Measurements from ENCODE around the gene KLF5.
"Not testable (repeated sequence)": the region's sequence is repeated elsewhere in the genome, so short reads cannot be mapped to it uniquely, and the experiment has no call there.

Gene KLF5

DNA sequence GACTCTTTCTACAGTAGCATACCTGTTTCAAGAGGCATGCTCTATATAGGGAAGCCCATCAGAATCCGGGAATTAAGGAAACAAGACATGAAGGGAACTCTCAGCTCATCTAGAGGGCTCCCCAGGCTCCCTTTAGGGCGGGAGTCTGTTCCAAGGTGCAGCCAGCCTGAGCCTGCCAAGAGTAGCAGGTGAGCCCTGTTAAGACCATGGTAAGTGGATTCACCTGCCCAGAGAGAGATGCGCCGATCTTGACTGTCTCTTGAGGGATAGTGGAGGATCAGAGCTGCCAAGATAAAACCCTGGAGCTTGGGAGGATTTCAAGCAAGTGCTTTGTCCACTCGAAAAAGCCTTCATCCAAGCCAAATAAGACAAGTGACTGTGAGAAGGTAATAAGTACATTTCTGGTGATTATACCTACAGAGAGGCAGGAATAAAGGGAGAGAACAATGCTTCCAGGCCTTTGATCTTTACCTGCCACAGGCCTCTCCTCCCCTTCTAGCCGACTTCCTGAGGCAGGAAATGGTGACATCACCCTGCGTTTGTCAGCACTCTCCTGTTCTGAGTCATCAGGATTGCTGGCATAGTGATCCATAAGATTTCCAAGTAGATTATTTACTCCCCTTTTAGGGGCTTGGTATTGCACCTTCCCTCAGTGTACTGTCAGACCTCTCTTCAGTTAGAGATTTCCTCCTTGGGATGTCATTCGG lies 31.5 kb downstream of the KLF5 start:
- no peak for DNase-seq

DNA sequence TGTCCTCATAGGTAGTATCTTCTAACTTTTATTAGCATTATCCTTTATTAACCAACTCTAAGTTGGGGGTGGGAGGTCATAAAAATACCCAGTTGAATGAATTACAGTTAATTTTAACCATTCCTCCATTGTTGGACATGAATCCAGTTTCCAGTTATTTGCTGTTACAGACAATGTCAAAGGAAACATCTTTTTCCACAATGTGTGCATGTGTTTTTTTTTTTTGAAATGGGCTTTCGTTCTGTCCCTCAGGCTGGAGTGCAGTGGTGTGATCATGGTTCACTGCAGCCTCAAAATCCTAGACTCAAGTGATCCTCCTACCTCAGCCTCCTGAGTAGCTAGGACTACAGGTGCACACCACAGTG lies 32.0 kb downstream of the KLF5 start:
- DNase-seq, result no peak

DNA sequence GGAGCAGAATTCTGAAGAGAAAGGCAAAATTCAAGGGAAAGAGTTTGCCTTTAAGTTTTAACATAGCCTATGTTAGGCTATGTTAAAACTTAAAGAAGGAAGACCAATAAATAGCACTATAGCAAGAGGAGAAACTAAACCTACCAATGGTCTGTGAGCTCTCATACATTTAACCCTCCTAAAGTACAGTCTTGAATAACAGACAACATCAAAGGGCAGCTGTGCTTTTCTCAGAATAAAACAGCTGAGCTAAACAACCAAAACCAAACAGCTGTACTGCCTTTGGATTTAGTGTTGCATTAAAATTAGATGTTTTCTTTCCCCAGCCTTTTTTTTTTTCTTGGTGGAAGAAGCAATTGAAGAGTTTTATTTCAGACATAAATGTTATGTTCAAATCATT lies 34.0 kb downstream of the KLF5 start:
- no peak for DNase-seq

DNA sequence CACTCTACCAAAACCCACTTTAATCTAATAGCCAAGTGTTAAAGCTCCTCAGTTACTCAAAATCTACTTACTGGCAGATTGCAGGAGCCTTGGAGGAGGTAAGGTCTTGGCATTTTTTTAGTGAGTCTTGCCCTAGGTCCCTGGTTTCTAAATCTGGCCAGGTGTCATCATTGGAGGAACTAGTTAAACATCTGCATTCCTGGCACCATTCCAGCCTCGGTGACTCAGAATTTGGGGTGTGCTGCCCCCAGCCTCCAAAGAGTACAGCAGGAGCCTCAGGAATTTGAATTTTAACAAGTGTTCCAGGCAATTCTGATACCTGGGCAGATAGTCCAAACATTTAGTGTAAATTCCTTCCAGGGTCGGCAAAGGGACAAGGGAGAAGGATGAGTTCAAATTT lies 37.4 kb downstream of the KLF5 start:
- DNase-seq, result no peak

DNA sequence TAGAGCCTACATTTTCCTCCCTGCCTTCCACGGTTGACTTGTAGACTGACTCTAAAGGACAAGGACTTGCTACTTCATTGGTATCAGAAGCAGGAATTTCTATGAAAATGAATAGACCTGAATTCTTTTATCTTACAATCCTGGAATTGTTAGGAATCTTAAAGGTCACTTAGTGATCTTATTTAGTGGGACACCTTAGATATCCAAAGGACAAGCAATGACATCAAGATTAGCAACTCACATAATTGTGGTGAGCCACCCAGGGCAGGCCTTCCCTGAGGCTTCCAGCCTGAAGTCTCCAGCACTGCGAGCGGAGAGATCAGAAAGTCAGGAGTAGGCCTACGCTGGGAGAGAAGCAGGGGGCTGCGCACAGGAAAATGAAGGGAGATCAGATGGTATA lies 37.8 kb downstream of the KLF5 start:
- DNase-seq, result no peak

DNA sequence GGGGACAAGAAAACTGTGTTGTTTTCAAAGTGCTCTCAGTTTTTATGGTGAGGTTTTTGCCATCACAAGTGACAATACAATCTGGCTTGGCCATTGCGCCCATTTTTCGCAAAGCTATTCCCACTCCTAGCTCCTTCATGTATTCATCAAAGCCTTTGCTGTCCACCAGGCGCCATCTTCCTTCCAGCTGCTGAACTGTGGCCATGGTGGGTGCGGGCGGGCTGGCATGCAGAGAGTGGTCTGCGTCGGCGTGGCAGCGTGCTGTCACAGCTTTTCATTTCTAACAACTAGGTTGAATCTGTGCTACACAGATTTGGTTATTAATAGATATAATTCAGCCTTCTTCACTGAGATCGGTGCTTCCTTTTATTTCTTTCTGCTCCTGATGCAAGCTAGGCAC lies 42.0 kb downstream of the KLF5 start:
- DNase-seq, result not testable (repeated sequence)

DNA sequence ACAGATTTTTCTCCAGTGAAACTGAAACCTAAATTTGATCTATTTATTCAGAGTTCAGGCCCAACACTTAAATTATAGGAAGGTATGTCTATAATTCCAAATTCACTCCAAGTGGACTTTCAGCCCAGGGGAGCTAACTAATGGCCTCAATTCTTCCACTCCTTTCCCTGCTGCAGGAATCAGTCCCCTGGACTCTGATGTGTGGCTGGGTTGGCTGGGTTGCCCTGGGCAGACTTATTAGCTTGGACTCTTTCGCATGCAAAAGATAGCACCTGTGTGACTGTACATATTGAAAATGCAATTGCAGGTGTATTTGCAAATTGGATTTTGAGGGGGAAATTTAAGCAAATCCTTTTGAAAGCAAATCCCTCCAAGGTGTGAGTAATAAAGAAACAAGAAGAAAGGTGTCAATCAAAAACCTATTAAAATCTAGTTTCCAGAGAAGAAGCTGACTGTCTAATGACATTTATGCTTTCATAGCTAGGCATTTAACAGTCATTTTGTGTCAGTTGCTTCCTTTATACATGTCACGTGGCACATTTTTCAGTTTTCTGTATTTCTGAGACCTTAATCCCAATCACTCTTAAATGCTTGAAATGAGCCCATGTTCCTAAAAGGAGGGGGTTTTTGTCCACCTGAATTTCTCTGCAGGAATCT lies 42.7 kb downstream of the KLF5 start:
- DNase-seq, result no peak

DNA sequence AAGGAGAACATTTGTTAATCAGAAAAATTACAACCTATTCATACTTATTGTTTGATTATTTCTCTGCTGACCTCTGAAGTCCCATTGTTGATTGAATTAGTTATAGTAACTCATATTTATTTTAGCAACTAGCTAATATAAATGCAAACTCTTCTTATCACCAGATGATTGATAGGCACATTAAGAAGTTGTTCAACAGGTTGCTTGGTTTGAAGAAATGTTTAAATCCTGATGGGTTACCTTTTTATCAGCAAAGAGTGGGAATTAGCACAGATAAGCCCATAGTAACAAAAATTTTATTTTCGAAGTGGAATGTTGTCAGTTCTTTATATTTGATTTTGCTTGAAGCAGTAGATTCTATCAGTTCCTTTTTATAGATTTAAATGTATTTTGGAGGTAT lies 44.4 kb downstream of the KLF5 start:
- DNase-seq, result no peak

DNA sequence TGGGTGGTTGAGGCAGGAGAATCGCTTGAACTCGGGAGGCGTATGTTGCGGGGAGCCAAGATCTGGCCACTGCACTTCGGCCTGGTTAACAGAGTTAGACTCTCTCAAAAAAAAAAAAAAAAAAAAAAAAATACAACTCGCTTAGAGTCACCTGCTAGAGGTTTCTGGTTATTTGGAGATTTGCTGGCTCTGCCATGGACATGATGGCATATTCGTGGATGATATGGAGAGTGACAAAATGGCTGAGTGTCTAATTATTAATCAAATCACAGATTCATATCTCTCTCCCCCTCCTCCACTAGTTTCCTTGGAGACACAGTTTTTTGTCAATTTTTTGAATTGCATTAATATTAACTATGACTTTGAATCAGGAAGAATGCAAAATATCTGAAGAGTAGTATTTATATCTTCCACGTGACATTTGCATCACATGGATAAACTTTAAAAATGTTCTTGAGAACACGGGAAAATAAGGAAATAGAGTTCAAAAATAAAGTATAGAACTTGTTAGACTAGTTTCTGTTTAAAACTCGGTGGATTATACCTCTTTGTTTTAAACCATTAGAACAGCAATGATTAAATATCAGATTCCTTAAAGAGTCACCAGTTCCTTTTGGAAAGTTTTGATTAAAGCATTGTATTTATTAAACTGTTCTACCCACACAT lies 47.8 kb downstream of the KLF5 start:
- no peak for DNase-seq

DNA sequence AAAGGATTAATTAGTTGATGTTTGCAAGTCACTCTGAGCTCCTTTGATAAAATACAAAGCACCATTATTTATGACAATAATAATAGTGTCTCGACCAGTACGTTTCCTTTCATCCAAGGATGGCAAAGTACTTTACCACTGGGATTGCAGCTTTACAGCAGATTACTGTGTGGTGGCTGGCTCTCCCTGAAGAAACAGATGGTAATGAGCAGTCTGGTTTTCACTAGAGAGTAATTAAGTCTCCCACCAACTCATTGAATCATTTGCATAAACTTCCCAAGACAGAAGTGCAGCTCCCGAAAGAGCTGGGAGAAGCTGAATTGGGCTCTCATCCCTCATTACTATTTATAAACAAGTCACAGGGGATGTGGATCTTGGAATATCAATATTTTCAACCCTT lies 48.7 kb downstream of the KLF5 start:
- no peak for DNase-seq

DNA sequence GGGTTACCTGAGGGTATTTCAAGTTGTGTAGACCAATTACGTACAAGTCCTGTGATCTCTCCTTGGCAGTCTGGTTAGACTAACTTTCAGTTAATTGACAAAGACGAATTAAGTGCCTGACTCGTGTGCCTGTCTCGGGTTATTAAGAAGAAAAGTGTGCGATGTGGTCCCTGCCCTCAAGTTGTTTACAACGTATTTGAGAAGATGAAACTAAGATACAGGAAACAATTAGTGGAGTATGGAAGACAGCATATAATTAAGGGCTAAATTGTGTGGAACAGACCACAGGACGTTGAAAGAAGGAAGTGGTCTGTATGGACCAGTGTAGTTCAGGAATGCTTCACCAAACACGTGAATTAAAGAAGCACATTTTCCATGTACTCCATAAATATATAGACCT lies 49.2 kb downstream of the KLF5 start:
- no peak for DNase-seq

DNA sequence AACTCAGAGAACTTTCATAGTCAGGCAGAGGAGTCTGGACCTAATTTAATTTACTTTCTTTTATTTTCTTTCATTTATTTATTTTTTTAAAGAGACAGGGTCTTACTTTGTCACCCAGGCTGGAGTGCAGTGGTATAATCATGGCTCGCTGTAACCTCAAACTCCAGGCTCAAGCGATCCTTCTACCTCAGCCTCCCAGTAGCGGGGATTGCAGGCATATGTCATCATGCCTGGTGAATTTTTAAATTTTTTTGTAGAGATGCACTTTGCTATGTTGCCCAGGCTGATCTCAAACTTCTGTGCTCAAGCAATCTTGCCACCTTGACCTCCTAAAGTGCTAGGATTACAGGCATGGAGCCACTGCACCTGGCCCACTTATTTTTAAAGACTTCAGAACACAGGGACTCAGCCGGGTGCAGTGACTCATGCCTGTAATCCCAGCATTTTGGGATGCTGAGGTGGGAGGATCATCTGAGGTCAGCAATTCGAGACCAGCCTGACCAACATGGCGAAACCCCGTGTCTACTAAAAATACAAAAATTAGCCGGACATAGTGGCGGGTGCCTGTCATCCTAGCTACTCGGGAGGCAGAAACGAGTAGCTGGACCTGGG lies 50.6 kb downstream of the KLF5 start:
- no peak for DNase-seq

DNA sequence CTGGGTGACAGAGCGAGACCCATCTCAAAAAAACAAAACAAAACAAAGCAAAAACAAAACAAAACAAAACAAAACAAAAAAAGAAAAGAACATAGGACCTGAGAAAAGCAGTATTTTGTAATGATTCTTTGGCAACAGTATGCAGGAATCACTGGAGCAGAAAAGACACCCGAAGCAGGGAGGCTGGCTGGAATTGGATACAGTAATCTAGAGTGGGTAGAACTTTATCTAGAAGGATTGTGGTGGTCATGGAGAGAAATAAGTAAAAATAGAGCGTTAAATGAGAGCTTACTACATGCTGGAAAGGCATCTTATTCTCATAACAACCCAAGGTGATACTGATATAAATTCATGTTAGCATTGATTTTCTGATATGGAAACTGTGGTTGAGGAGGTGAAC lies 51.2 kb downstream of the KLF5 start:
- DNase-seq, result no peak

DNA sequence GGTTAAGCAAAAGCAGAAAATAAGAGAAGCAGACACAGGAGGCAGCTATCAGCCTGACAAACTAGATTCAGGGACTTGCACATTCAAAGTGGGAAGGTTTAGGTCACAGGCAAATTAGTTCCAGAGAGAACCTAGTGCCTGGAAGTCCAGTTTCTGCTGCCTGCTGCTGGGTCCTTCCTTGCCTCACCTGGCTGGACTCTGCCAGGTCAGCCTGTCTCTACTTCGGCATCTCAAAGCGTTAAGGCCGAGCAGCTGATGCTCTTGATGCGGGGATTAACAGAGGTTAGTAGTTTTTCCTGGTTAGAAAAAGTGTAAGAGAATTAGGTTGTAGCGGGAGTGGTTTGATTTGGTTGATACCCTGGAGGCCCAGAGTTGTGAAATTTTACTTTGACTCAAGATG lies 52.0 kb downstream of the KLF5 start:
- no peak for DNase-seq

DNA sequence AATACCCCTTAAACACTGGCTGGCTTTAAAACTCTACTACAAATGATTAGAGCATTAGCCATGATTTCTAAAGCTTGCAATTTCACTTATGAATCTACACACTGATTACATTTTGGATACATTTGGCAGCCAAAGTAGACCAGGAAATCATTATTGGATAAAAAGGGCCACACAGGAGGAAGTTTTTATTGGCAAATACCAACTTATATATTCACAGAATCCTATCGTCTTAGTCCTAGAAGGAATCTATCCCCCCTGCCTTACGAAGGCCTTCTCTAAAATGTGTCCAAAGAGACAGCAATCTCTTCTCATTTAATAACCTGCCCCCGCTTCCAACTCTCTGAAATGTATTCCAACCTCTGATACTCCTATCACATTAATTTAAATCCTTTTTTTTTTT lies 52.5 kb downstream of the KLF5 start:
- no peak for DNase-seq

DNA sequence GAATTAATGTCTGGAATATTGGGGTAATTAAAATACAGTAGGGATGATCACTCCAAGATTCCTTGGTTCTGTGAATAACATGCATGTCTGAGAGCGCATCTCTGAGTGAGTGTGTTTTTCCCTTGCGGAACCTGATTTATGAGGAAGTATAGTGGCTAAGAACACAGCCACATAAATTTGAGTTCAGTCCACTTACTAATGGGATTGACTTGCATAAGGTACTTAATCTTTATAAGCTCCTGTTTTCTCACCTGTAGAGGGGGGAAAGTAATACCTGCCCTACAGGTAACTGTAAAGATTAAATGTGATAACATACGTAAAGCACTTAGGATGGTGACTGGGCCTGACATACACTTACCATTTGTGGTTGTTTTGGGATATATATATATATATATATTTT lies 60.8 kb downstream of the KLF5 start:
- DNase-seq, result no peak
